GM12891 (cell line): ENCODE data around the gene MRM3.

Experiments
- DNase-seq: peaks from one replicate; pipeline ENCODE4 v3.0.0; 2011; ENCODE audit warnings: low spot score; ENCODE audit not compliant: insufficient read length
- FAIRE-seq: peaks from 2 replicates; lab custom pipeline; 2011; peaks lifted over from hg19 to GRCh38; lab: Jason Lieb, UNC
- PAX5 ChIP-seq: IDR thresholded peaks from 2 replicates; pipeline ENCODE4 v1.6.1; 2011; ENCODE audit warnings: low read length, moderate library complexity, mild to moderate bottlenecking; ENCODE audit not compliant: insufficient read depth, severe bottlenecking
- POLR2A ChIP-seq: IDR thresholded peaks from 2 replicates; pipeline ENCODE4 v1.6.1; 2011; ENCODE audit warnings: low read depth, low read length, control low read depth
- POLR2AphosphoS5 ChIP-seq: IDR thresholded peaks from 2 replicates; pipeline ENCODE4 v1.6.1; 2011; ENCODE audit warnings: low read depth, low read length, control low read depth
- POU2F2 ChIP-seq: IDR thresholded peaks from 2 replicates; pipeline ENCODE4 v1.6.1; 2011; ENCODE audit warnings: low read depth, mild to moderate bottlenecking, control low read depth, low read length, moderate library complexity
- SPI1 ChIP-seq: IDR thresholded peaks from 2 replicates; pipeline ENCODE4 v1.6.1; 2011; ENCODE audit warnings: low read depth, low read length, control low read depth
- TAF1 ChIP-seq: IDR thresholded peaks from 2 replicates; pipeline ENCODE4 v1.6.1; 2011; ENCODE audit warnings: low read depth, low read length, control low read depth

Gene MRM3

GRCh38 chr17:794876-795275 lies 12.7 kb downstream of the MRM3 start:
- FAIRE-seq (peak; percentile 56), DNase-seq (peak; percentile 73)
- no peak for TF ChIP-seq POLR2AphosphoS5
- TF ChIP-seq POU2F2: no peak
- no peak for TF ChIP-seq PAX5
- TF ChIP-seq SPI1: no peak
- TF ChIP-seq TAF1: no peak
- TF ChIP-seq POLR2A: no peak

GRCh38 chr17:795276-795675 lies 13.1 kb downstream of the MRM3 start:
- DNase-seq (no peak), FAIRE-seq (no peak)
- TF ChIP-seq POLR2AphosphoS5: no peak
- TF ChIP-seq PAX5: no peak
- TF ChIP-seq POLR2A: no peak
- no peak for TF ChIP-seq TAF1
- no peak for TF ChIP-seq SPI1
- TF ChIP-seq POU2F2: no peak

- FAIRE-seq: no peak
- no peak for DNase-seq
- TF ChIP-seq TAF1: no peak
- TF ChIP-seq POU2F2: no peak
- no peak for TF ChIP-seq PAX5
- TF ChIP-seq SPI1: no peak
- TF ChIP-seq POLR2AphosphoS5: no peak
- no peak for TF ChIP-seq POLR2A
Measured at GRCh38 chr17:795721-796120, 13.6 kb downstream of the MRM3 start.

- no peak for DNase-seq
- no peak for FAIRE-seq
- no peak for TF ChIP-seq SPI1
- no peak for TF ChIP-seq TAF1
- no peak for TF ChIP-seq POU2F2
- TF ChIP-seq PAX5: no peak
- no peak for TF ChIP-seq POLR2A
- TF ChIP-seq POLR2AphosphoS5: no peak
Measured at GRCh38 chr17:796609-797008, 14.5 kb downstream of the MRM3 start.

- FAIRE-seq: no peak
- TF ChIP-seq POU2F2 (no peak), POLR2A (no peak), POLR2AphosphoS5 (no peak), TAF1 (no peak), PAX5 (no peak), SPI1 (no peak)
- no peak for DNase-seq
Measured at GRCh38 chr17:797236-797840, 15.2 kb downstream of the MRM3 start.

- FAIRE-seq: no peak
- TF ChIP-seq POLR2AphosphoS5: no peak
- TF ChIP-seq POLR2A: no peak
- no peak for TF ChIP-seq SPI1
- TF ChIP-seq TAF1: no peak
- TF ChIP-seq POU2F2: no peak
- TF ChIP-seq PAX5: no peak
- no peak for DNase-seq
Measured at GRCh38 chr17:798246-798645, 16.1 kb downstream of the MRM3 start.

GRCh38 chr17:799261-799660 lies 17.1 kb downstream of the MRM3 start:
- no peak for TF ChIP-seq SPI1
- TF ChIP-seq POLR2A: no peak
- no peak for TF ChIP-seq PAX5
- TF ChIP-seq POU2F2: no peak
- TF ChIP-seq TAF1: no peak
- no peak for TF ChIP-seq POLR2AphosphoS5
- FAIRE-seq (no peak), DNase-seq (no peak)

GRCh38 chr17:800446-801242 lies 18.5 kb downstream of the MRM3 start:
- FAIRE-seq: no peak
- TF ChIP-seq TAF1: no peak
- no peak for DNase-seq

- TF ChIP-seq PAX5: no peak
- no peak for TF ChIP-seq POLR2AphosphoS5
- TF ChIP-seq TAF1: no peak
- TF ChIP-seq SPI1: no peak
- no peak for TF ChIP-seq POLR2A
- TF ChIP-seq POU2F2: no peak
- no peak for FAIRE-seq
- no peak for DNase-seq
Measured at GRCh38 chr17:801660-802059, 19.5 kb downstream of the MRM3 start.
